Gastrocnemius medialis (tissue), 4 donors: ENCODE results near the gene RALGAPA2.

ENCODE experiments used
- CTCF ChIP-seq, 5 experiments: fragments of 450-650 bp in 3 of 5; fragments of 200-600 bp in 2 of 5; sonication (generic) in 2 of 5; IDR thresholded peaks in 4 of 5; conservative IDR thresholded peaks in 1 of 5; 1 replicate in 4 of 5; 2 replicates in 1 of 5; pipeline ENCODE4 v1.5.1; 2016 to 2019; ENCODE audit warnings: antibody characterized with exemption in 5 of 5, mild to moderate bottlenecking in 3 of 5, moderate library complexity in 3 of 5
- POLR2A ChIP-seq, 2 donors: fragments of 450-650 bp; IDR thresholded peaks; one replicate each; pipeline ENCODE4 v1.6.1; 2017; ENCODE audit warnings: antibody characterized with exemption in 2 of 2, mild to moderate bottlenecking in 2 of 2, moderate library complexity in 2 of 2

- TF ChIP-seq CTCF (IDR thresholded peaks at IDR 0.05 in 4 of 5, conservative IDR thresholded peaks at IDR 0.05 in 1 of 5) (no peak), POLR2A (IDR thresholded peaks at IDR 0.05) (no peak)
Observed at GRCh38 chr20:20466341-20466879, 246.0 kb downstream of the RALGAPA2 start.
